NT2/D1 (cell line): ENCODE data around the gene FGB.

Source experiments
- DNase-seq: peaks from one replicate; pipeline ENCODE4 v3.0.0-alpha.2; 2011; ENCODE audit warnings: low read depth, low spot score
- H3K27me3 ChIP-seq: 2 replicates; pipeline ENCODE4 v1.6.0; 2011; ENCODE audit warnings: mild to moderate bottlenecking; ENCODE audit not compliant: insufficient read length, insufficient read depth
- H3K36me3 ChIP-seq: 2 replicates; pipeline ENCODE4 v1.6.1; 2011; ENCODE audit warnings: mild to moderate bottlenecking, low read length, mixed read lengths; ENCODE audit not compliant: insufficient read depth, insufficient read length
- H3K4me1 ChIP-seq: 2 replicates; pipeline ENCODE4 v1.5.1; 2011; ENCODE audit not compliant: insufficient read depth, insufficient read length
- H3K4me3 ChIP-seq: 2 replicates; pipeline ENCODE4 v1.5.1; 2011; ENCODE audit warnings: low read depth; ENCODE audit not compliant: insufficient read length
- H3K9ac ChIP-seq: 2 replicates; pipeline ENCODE4 v1.6.0; 2011; ENCODE audit warnings: low read depth; ENCODE audit not compliant: insufficient read length
- H3K9me3 ChIP-seq: 2 replicates; pipeline ENCODE4 v1.5.1; 2011; ENCODE audit warnings: mild to moderate bottlenecking, low read length; ENCODE audit not compliant: insufficient read depth
- SUZ12 ChIP-seq: IDR thresholded peaks from 2 replicates; pipeline ENCODE4 v1.6.1; 2011; ENCODE audit not compliant: insufficient read length, insufficient read depth; ENCODE audit errors: extremely low read depth
- YY1 ChIP-seq: IDR thresholded peaks from 2 replicates; pipeline ENCODE4 v1.6.1; 2011; ENCODE audit not compliant: insufficient read length, insufficient read depth
- ZNF274 ChIP-seq: IDR thresholded peaks from 2 replicates; pipeline ENCODE4 v1.6.1; 2011; ENCODE audit warnings: mild to moderate bottlenecking, low read depth, low read length

FGB gene

GRCh38 chr4:154559141-154559493 lies 3.7 kb upstream of the FGB start:
- DNase-seq: no peak
- TF ChIP-seq SUZ12 (no peak), YY1 (no peak), ZNF274 (no peak)
- no peaks in the 10 kb centered on the region for H3K36me3 ChIP-seq
- H3K4me1 ChIP-seq: no peaks in the 10 kb centered on the region
- H3K9me3 ChIP-seq: no peaks in the 10 kb centered on the region
- H3K9ac ChIP-seq: no peak overlapping the region
- no peak overlapping the region for H3K4me3 ChIP-seq
- no peaks in the 10 kb centered on the region for H3K27me3 ChIP-seq

DNA sequence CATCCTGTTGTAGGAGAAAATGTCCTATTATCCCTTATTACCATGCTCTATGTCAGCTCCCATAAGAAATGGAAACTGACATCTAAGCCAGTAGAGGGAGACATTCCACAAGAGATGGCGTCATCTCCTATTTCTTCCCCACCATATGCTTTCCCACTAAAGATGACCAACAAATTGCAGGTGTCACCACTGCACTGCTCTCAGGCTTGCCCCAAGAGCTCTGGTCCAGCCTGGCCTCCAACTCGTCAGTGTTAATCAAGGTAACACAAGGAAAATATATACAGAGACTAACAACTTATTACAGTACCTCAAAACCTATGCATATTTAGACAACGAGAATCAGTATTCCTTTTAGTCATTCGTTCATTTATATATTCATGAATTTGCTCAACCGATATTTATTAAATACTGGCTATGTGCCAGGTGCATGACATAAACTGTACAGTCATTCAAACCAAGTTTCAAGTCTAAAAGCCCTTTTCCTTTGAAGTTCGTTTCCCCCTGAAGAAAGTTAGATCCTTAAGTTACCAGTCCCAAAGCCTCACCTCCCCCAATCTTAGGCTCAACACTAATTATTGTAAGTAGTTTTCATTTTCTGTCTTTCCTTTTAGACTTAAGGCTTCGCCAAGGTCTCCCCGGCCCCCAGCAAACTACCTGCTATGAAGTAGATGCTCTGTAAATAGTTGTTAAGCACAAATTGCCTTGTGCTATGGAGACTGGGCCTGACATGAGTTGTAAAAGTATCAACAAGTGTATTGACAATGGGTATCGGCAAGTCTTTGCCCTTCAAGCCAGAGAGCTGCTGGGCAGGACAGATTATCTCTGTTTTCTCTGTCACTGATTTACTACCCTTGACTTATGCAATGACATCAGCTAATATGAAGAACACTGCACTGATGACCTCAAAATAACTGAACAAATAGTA lies 3.1 kb upstream of the FGB start:
- DNase-seq: no peak
- H3K27me3 ChIP-seq: no peaks in the 10 kb centered on the region
- TF ChIP-seq SUZ12: no peak
- no peak for TF ChIP-seq YY1
- no peak for TF ChIP-seq ZNF274
- no peak overlapping the region for H3K9ac ChIP-seq
- H3K4me3 ChIP-seq: no peak overlapping the region
- H3K4me1 ChIP-seq: no peaks in the 10 kb centered on the region
- H3K9me3 ChIP-seq: no peaks in the 10 kb centered on the region
- no peaks in the 10 kb centered on the region for H3K36me3 ChIP-seq

GRCh38 chr4:154560419-154560801 lies 2.4 kb upstream of the FGB start:
- Histone ChIP-seq H3K9me3 (no peaks in the 10 kb centered on the region), H3K36me3 (no peaks in the 10 kb centered on the region), H3K4me1 (no peaks in the 10 kb centered on the region), H3K4me3 (no peak overlapping the region), H3K27me3 (no peaks in the 10 kb centered on the region), H3K9ac (no peak overlapping the region)
- DNase-seq: no peak
- TF ChIP-seq SUZ12 (no peak), ZNF274 (no peak), YY1 (no peak)

DNA sequence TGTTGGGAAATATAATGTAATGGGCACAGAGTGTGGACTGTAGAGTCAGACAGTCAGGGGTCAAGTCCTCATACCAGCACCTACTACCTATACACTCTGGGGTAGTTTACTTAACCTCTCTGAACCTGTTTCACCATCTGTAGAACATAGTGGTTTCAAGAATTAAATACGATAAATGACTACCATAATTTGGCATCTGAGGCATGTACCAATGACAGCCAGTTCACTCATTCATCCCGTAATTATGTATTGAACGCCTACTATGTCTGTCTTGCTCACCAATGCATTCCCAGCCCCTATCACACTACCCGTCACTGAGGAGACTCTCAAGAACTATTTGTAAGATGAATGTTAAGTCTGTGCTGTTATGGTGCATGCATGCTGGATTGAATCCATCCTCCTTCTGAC lies 2.0 kb upstream of the FGB start:
- no peak for TF ChIP-seq YY1
- no peak for TF ChIP-seq ZNF274
- no peak for TF ChIP-seq SUZ12
- Histone ChIP-seq H3K4me1 (no peaks in the 10 kb centered on the region), H3K4me3 (no peak overlapping the region), H3K36me3 (no peaks in the 10 kb centered on the region), H3K9ac (no peak overlapping the region), H3K9me3 (no peaks in the 10 kb centered on the region), H3K27me3 (no peaks in the 10 kb centered on the region)
- DNase-seq: no peak

GRCh38 chr4:154564311-154564710 lies 1.5 kb downstream of the FGB start:
- no peak overlapping the region for H3K9ac ChIP-seq
- no peaks in the 10 kb centered on the region for H3K4me1 ChIP-seq
- no peak overlapping the region for H3K4me3 ChIP-seq
- H3K36me3 ChIP-seq: no peaks in the 10 kb centered on the region
- no peak for TF ChIP-seq SUZ12
- no peak for TF ChIP-seq ZNF274
- TF ChIP-seq YY1: no peak
- H3K9me3 ChIP-seq: no peaks in the 10 kb centered on the region
- H3K27me3 ChIP-seq: no peaks in the 10 kb centered on the region
- no peak for DNase-seq

- Histone ChIP-seq H3K4me3 (no peak overlapping the region), H3K9me3 (no peaks in the 10 kb centered on the region), H3K4me1 (no peaks in the 10 kb centered on the region), H3K9ac (no peak overlapping the region), H3K36me3 (no peaks in the 10 kb centered on the region), H3K27me3 (no peaks in the 10 kb centered on the region)
- DNase-seq: no peak
- no peak for TF ChIP-seq YY1
- TF ChIP-seq ZNF274: no peak
Observed at GRCh38 chr4:154565704-154566103, 2.9 kb downstream of the FGB start.

GRCh38 chr4:154566639-154567204 lies 3.9 kb downstream of the FGB start:
- no peak overlapping the region for H3K9ac ChIP-seq
- H3K4me1 ChIP-seq: no peaks in the 10 kb centered on the region
- no peaks in the 10 kb centered on the region for H3K27me3 ChIP-seq
- no peaks in the 10 kb centered on the region for H3K36me3 ChIP-seq
- no peak overlapping the region for H3K4me3 ChIP-seq
- DNase-seq: no peak
- TF ChIP-seq YY1 (no peak), ZNF274 (no peak), SUZ12 (no peak)
- no peaks in the 10 kb centered on the region for H3K9me3 ChIP-seq
